Aorta (tissue), 5 donors: ENCODE results near the gene HPS4. TPM values are rescaled to one million over a fixed set of nuclear protein-coding genes. Genes with fewer than 3 reads are reported as not detected.

Experiments
- ATAC-seq: fragments of 200-7000 bp; cut with Tn5 transposase; one replicate; pipeline ENCODE4 v1.9.1; 2022; ENCODE audit warnings: moderate library complexity; ENCODE audit not compliant: low FRiP score
- DNase-seq, 2 donors: peaks; one replicate each; pipeline ENCODE4 v3.0.0-alpha.2; 2020
- H3K27ac ChIP-seq, 2 donors: one replicate each; pipeline ENCODE4 v1.5.1; 2013; ENCODE audit warnings: low read length in 2 of 2, mild to moderate bottlenecking in 2 of 2, moderate library complexity in 2 of 2, control low read depth in 1 of 2, inconsistent platforms in 1 of 2, low read depth in 1 of 2
- H3K27me3 ChIP-seq, 2 donors: one replicate each; pipeline ENCODE4 v1.6.1; 2013; ENCODE audit warnings: control low read depth in 1 of 2, low read length in 1 of 2, mild to moderate bottlenecking in 1 of 2, moderate library complexity in 1 of 2; ENCODE audit not compliant: insufficient read depth in 2 of 2, control insufficient read depth in 1 of 2
- H3K36me3 ChIP-seq, 2 donors: one replicate each; pipeline ENCODE4 v1.6.1; 2013; ENCODE audit warnings: control low read depth in 1 of 2, low read length in 1 of 2, mild to moderate bottlenecking in 1 of 2; ENCODE audit not compliant: insufficient read depth in 2 of 2, control insufficient read depth in 1 of 2
- H3K4me1 ChIP-seq, 2 donors: one replicate each; pipeline ENCODE4 v1.6.1; 2013; ENCODE audit warnings: low read length in 2 of 2, control low read depth in 1 of 2, mild to moderate bottlenecking in 1 of 2, moderate library complexity in 1 of 2; ENCODE audit not compliant: insufficient read depth in 2 of 2, control insufficient read depth in 1 of 2
- H3K4me3 ChIP-seq, 2 donors: one replicate each; pipeline ENCODE4 v1.5.1; 2013; ENCODE audit warnings: low read length in 2 of 2, control low read depth in 1 of 2, mild to moderate bottlenecking in 1 of 2
- H3K9me3 ChIP-seq: one replicate; pipeline ENCODE4 v1.6.1; 2013; ENCODE audit warnings: mild to moderate bottlenecking, low read length; ENCODE audit not compliant: control insufficient read depth
- WGBS, 2 donors: extraction: QIAGEN DNeasy Blood & Tissue Kit; methylation state at CpG; one replicate each; pipeline ENCODE4 v1.1.7; 2013; 5-methylcytosine and 5-hydroxymethylcytosine counted together
- intact Hi-C, 2 donors: fragments of 100-400 bp; cut with DNase I; formaldehyde crosslinking; loops; one replicate each; pipeline versions ENCODE4 v1.14.2 to v1.15.0; 2022
- polyA plus RNA-seq, 2 donors: library from polyadenylated mRNA; stranded (reverse); fragments of 200-250 nt; gene quantifications; one replicate each; pipeline ENCODE4 v1.2.3, GENCODE V29; 2013
- total RNA-seq, 2 donors: library from RNA; stranded (reverse); fragmentation: NEBNext Ultra II Directional; extraction: Animal tissue kit (Norgen Biotek cat#: 25700); gene quantifications; one replicate each; pipeline ENCODE4 v1.2.1, GENCODE V29; 2021
- donor health status: healthy with polysubstance abuse.
- donor health status: Bipolar disorder and iron deficiency.
- donor health status: DM: no; HTN: no; CAD: no.
- donor health status: DM: no; HTN: no; CAD: no.
- donor health status: DM: yes; HTN: yes; CAD: no.

HPS4 gene
- total and polyA plus RNA-seq, 4 donors = 14.7 to 35.6 (median 19.2) TPM

DNA sequence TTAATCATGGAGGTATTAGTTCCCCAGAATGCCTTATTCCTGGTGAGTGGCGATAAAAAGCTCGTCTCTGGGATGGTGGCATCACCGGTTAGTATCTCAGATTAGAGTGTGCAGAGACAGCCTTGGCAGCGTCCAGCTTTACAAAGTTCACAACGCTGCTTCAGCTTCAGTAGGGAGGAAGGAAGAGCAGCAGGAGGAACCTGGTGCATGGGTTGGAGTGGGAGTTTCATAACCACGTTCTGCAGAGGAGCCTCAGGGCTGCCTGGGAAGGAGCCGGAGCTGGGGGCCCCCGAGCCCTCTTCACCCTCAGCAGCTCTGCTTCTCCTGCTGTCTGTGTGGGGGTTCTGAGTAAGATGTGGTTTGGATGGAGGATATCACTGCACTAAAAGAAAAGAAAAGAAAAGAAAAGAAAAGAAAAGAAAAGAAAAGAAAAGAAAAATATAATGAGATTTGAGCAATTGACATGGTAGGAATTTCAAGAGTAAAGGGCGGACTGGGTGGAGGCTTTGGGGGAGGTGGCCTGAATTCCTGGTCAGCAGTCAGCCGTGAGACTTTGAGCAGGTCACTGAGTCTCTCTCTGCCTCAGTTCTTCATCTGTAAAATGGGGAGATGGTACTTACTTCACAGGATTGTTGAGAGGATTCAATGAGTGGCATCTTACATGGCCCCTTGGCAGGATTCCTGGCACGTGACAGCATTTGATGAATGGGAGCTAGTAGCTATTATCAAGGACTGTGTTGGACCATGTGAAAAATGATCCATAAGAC is 48.1 kb downstream of the HPS4 start:
- 76 to 83% methylated on average over 11 of the region's 11 CpGs for WGBS, 2 donors
- intact Hi-C loops = no loop called here

DNA sequence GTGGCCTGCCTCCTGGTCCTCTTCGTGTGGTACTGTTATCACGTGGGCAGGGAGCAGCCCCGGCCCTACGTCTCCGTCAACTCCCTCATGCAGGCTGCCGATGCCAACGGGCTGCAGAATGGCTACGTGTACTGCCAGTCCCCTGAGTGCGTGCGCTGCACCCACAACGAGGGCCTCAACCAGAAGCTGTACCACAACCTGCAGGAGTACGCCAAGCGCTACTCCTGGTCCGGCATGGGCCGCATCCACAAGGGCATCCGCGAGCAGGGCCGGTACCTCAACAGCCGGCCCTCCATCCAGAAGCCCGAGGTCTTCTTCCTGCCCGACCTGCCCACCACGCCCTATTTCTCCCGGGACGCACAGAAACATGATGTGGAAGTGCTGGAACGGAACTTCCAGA is 49.8 kb downstream of the HPS4 start:
- Histone ChIP-seq H3K9me3 (no peaks in the 10 kb centered on the region), H3K4me1 (no peaks in the 10 kb centered on the region), H3K4me3 (no peak overlapping the region), H3K27ac (no peak overlapping the region), H3K36me3 (no peaks in the 10 kb centered on the region), H3K27me3 (no peaks in the 10 kb centered on the region)
- intact Hi-C loops = no loop called here
- no peak for ATAC-seq
- 94% methylated on average over 25 of the region's 25 CpGs for WGBS, 2 donors
- no peak for DNase-seq

More for the DNA sequence above, 48.1 kb downstream of the HPS4 start:
- Histone ChIP-seq H3K4me1 (no peaks in the 10 kb centered on the region), H3K36me3 (no peaks in the 10 kb centered on the region), H3K9me3 (no peaks in the 10 kb centered on the region), H3K27me3 (no peaks in the 10 kb centered on the region), H3K4me3 (no peak overlapping the region), H3K27ac (no peak overlapping the region)
- ATAC-seq = no peak
- no peak for DNase-seq

DNA sequence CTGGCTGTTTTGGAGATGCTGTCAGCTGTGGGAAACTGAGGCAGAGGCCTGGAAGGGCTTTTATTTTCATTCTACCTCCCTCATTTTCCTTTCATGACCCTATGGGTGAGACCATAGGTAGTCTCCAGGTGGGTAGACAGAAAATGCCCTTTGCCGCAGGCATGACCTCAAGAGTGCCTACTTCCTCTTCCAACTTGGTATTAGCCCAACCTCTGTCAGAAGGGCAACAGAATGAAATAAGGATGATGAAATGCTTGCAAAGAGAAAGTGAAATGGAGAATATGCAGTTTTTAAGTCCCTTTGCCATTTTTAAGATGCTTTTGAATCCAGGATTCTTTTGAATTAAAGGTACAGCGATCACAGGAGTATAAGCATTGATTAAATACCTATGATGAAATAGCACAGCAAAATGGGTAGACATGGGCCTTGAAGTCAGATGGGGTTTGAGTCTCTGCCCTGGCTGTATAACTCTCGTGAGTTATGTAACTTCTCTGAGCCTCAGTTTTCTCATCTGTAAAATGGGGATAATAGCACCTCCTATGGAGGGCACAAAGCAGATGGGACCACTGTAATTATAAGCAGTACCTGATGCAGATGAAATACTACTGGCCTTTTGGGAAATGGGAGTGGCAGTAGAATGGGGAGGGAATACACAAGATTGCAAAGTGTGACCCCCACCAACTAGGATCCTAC is 50.8 kb downstream of the HPS4 start:
- DNase-seq (no peak), ATAC-seq (no peak)
- no peaks in the 10 kb centered on the region for H3K4me1 ChIP-seq
- H3K36me3 ChIP-seq = no peaks in the 10 kb centered on the region
- intact Hi-C loops = no loop called here
- H3K27me3 ChIP-seq = no peaks in the 10 kb centered on the region
- WGBS, 2 donors = 93 to 95% methylated on average over 3 of the region's 3 CpGs
- H3K4me3 ChIP-seq = no peak overlapping the region
- H3K9me3 ChIP-seq = no peaks in the 10 kb centered on the region
- H3K27ac ChIP-seq = no peak overlapping the region

DNA sequence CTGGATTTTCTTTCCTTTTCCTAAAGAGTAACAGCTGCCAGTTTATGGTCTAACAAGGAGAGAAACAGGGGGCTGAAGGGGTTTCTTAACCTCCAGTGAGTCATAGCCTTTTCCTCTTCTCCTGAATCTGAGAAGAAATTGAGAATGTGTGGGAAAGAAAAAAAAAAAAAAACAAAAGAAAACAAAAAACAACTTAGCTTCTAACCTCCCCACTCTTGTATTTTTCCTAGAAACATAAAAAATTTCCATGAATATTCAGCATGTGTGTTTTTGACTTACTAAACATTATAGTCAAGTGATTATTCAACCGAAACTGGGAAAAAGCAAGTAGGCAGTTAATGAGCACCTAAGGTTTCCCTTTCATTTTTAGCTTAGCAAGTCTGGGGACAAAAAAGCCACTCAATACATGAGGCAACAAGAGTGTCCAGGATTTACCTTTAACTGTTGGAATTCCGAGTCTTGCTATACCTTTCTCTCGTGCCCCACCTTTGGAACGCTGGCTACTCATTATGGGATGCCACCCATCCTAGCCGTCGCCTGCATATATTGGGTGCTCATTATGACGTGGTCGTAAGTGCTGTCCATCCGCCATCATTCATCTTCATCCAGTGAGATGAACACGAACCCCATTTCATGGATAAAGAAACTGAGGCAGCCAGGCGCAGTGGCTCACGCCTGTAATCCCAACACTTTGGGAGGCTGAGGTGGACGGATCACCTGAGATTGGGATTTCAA is 52.2 kb downstream of the HPS4 start:
- Histone ChIP-seq H3K4me3 (no peak overlapping the region), H3K36me3 (no peaks in the 10 kb centered on the region), H3K27me3 (no peaks in the 10 kb centered on the region), H3K4me1 (no peaks in the 10 kb centered on the region), H3K27ac (no peak overlapping the region), H3K9me3 (no peaks in the 10 kb centered on the region)
- ATAC-seq (no peak), DNase-seq (no peak)
- 91 to 94% methylated on average over 13 of the region's 13 CpGs for WGBS, 2 donors
- intact Hi-C loops = no loop called here

DNA sequence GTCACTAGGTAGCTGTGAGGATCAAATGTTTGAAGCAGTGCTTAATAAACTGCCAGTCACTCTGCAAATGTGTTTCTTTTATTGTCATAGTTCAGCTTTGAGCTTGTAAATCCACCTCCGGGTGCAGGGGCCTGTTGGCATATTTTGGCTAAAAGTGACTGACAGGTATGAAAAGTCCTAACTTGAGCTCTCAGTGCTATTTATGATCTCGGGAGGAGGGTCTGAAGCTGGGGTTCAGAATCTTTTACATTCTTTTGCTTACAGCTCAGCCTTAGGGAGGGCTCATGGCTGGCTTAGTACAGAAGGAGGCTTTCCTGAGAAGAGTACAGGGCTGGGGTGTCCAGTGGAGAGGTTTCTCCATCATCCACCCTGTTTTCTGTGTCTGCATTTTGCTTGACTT is 53.0 kb downstream of the HPS4 start:
- no peaks in the 10 kb centered on the region for H3K4me1 ChIP-seq
- H3K4me3 ChIP-seq = no peak overlapping the region
- H3K36me3 ChIP-seq = no peaks in the 10 kb centered on the region
- H3K9me3 ChIP-seq = no peaks in the 10 kb centered on the region
- intact Hi-C loops = no loop called here
- DNase-seq (no peak), ATAC-seq (no peak)
- 72 to 76% methylated on average over 2 of the region's 2 CpGs for WGBS, 2 donors
- no peak overlapping the region for H3K27ac ChIP-seq
- H3K27me3 ChIP-seq = no peaks in the 10 kb centered on the region

DNA sequence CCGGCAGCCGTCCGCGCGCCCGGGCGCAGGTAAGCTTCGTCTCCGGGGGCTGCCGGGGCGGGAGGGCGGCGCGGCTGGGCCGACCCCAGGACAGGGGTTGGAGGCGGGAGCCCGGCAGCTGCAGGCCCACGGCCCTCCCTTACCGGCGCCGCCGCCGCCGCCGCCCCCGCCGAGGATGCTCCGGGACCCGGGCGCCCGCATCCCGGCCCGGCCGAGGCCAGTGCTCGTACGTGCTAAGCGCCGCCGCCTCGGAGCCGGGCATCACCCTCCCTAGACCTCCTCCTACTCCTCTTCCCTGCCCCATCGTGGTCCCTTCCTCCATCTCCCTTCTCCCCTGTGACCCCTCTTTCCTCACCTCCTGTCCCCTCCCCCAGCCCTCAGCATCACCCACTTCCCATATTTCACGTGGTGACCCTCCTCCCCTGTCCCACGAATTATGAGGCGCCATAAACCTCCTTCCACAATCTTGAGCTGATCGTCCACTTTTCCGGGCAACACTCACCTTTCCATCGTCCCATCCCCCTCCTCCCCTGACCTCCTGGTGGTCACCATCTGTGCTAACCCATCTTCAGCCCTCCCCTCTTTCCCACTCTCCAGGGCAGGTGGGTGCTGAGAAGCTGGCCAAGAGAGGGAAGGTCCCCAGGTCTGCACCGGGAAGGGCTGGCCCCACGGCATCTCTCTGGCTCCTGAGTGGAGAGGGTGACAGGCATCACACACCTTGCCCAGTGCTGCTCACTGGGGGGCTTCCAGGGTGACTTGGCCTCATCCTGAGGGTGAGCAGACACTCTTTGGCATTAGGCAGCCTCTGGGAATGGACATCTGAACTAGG is 53.9 kb downstream of the HPS4 start:
- ATAC-seq = no peak
- Histone ChIP-seq H3K4me1 (no peaks in the 10 kb centered on the region), H3K27ac (no peak overlapping the region), H3K36me3 (no peaks in the 10 kb centered on the region), H3K27me3 (no peaks in the 10 kb centered on the region), H3K4me3 (peak overlapping the region; percentile 81), H3K9me3 (no peaks in the 10 kb centered on the region)
- WGBS, 2 donors = 7 to 15% methylated on average over 20 to 50 of the region's 50 CpGs
- peak in 1 of 2 donors; percentile 78 for DNase-seq
- intact Hi-C loops = no loop called here

DNA sequence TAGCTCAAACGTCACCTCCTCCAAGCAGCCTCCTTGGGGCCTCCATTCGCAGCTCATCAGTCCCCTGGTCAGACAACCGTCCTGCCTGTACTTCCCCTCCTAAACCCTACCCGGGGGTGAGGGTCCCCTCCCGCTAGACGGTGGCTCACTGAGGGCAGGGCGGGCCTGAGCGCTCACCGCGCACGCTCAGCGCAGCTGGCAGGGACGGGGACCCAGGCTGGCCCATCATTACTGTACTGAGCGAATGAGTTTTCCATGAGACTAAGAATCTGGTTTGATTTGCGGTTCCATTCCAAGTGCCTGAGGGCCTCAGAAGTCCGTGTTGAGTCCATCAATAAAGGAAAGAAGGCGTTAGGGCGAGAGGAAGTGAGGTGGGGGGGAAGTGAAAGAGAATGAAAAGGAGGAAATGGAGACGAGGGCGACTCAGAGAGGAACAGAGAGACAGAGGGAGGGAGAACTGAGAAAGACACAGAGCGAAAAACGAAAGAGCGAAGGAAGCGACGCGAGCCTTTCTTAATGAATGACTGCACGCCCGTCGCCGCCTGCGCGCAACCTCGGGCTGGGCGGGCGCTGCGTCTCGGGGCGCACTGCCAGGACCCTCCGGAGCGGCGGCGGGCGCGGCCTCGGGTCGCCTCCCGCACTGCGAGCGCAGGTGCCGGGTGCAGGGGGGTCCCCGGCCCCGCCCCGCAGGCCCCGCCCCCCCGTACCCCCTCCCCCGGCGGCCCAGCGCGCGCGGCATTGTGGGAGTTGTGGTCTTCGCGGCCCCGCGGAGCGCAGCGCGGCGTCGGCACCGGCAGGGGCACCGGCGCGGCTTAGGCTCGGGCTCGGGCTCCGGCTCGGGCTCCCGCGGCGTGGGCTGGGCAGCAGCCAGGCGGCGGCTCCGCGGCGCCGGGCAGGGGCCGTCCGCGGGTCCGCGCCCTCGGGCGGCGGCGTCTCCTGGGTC is 54.8 kb downstream of the HPS4 start, which contains the start of gene ASPHD2:
Gene ASPHD2 (plus strand): TSS at position 746 of the 943 bp plus-strand sequence. CDS start 4,356 bp downstream, outside the sequence.
- Histone ChIP-seq H3K9me3 (no peaks in the 10 kb centered on the region), H3K27me3 (no peaks in the 10 kb centered on the region), H3K36me3 (no peaks in the 10 kb centered on the region), H3K4me3 (peak within 1 kb of the TSS; percentile 81), H3K4me1 (no peaks in the 10 kb centered on the region), H3K27ac (peak within 1 kb of the TSS in 1 of 2 donors; percentile 11)
- ATAC-seq (peak; percentile 73), DNase-seq (peak; percentile 69 to 83)
- intact Hi-C loops = no loop called here
- WGBS, 2 donors = 1% methylated on average over 55 to 96 of the region's 96 CpGs
